GM18499 (cell line): ENCODE data around the gene VIPR1.

Experiments used
- ATAC-seq: cut with Tn5 transposase; IDR thresholded peaks from one replicate; pipeline ENCODE4 v1.9.1; 2021; ENCODE audit warnings: moderate number of reproducible peaks; ENCODE audit not compliant: insufficient read depth, unreplicated experiment

VIPR1 gene, protein sequence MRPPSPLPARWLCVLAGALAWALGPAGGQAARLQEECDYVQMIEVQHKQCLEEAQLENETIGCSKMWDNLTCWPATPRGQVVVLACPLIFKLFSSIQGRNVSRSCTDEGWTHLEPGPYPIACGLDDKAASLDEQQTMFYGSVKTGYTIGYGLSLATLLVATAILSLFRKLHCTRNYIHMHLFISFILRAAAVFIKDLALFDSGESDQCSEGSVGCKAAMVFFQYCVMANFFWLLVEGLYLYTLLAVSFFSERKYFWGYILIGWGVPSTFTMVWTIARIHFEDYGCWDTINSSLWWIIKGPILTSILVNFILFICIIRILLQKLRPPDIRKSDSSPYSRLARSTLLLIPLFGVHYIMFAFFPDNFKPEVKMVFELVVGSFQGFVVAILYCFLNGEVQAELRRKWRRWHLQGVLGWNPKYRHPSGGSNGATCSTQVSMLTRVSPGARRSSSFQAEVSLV

DNA sequence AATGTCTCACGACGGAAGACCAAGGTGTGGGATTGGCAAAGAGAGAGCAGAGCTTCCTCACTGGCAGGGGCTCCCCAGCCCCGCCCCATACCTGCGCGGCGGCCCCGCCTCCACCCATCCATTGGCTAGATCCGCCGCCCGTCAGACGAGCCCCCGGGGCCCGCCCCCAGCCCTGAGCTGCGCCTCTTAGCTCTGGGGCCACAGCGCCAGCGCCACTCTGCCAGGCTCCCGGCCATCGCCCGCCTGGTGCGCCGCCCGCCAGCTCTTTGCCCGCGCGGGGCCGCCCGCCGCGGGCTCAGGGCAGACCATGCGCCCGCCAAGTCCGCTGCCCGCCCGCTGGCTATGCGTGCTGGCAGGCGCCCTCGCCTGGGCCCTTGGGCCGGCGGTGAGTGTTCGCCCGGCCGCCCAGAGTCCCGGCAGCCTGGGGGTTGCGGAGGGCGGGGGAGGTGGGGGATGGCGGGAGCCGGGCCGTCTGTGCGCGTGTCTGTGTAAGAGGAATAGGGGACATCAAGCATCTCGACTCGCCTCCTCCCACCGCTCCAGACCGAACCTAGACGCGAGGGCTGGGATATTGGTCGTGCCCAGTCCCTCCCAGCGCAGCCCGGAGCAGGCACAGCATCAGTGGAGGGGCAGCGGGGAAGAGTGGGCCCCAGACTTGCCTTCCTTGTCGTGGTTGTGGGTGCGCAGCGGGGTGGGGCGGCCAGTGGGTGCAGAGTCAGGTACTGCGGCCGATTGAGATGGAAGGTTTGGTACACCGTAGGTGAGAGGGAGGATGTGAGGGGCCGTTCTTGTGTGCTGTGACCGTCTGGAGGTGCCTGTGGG lies at the start of gene VIPR1:
VIPR1 (plus strand) TSS at position 215 of the 822 bp plus-strand sequence; CDS start at position 308, 93 bp downstream.
- peak; percentile 63 for ATAC-seq

DNA sequence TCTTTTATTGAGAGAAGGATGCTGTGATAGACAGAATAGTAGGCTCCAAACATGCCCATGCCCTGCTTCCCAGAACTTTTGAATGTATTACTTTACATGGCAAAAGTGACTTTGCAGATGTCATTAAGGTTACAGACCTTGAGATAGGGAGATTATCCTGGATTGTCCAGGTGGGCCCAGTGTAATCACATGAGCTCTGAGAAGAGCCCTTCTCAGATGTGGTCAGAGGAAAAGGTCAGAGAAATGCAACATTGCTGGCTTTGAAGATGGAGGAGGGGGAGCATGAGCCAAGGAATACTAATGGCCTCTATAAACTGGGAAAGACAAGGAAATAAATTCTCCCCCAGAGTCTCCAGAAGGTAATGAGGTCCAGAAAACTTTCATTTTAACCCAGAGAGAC lies 46.2 kb upstream of the VIPR1 start:
- ATAC-seq, result no peak

DNA sequence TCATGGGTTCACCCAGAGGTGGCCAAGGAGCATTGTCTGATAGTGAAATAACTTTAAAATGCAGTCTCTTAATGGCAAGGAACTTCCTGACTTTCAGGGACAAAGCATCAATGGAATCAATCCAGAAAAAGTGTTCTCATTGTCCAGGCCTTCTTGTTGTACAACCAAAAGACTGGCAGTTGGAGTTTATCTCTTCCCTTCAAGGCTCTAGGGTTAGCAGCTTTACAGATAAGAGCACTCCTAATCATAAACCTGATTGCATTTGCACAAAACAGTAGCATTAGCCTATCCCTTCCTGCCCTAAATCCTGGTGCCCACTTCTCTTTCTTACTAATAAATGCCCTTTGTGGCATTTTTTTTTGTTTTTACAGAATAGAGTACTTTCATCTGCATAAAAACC lies 43.3 kb upstream of the VIPR1 start:
- ATAC-seq, result no peak

DNA sequence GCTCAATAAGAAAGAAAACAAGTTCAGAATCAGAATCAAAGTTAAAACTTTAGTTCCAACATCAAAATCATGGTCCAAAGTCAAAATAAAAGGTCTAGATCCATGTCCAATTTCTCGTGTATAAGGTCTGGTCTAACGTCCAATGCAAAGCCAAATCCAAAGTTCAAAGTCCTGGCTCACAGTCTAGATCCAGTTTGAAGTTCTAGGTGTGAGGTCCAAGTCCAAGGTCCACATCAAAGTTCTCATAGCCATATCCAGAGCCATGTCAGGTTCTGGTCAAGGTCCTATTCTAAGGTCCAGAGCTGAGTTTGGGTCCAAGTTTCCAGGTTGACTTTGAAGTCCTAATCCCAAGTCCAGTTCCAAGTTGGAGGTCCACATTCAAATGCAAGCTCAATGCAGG lies 40.7 kb upstream of the VIPR1 start:
- no peak for ATAC-seq

DNA sequence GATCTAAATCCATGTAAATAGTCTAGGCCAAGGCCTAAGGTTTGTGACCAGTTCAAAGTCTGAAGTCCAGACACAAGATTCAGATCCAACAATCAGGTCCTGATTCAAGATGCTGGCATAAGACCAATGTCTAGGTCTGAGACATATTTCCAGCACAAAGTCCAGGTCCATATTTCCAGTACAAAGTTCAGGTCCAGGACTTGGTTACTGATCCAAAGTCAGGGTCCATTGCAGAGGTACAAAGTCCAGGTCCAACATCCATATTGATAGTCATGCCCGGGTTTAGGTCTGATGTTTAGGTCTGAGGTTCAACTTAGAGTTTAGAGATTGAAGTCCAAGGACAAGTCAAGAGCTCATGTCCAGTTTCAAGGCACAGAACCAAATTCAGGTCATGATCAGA lies 39.4 kb upstream of the VIPR1 start:
- no peak for ATAC-seq

DNA sequence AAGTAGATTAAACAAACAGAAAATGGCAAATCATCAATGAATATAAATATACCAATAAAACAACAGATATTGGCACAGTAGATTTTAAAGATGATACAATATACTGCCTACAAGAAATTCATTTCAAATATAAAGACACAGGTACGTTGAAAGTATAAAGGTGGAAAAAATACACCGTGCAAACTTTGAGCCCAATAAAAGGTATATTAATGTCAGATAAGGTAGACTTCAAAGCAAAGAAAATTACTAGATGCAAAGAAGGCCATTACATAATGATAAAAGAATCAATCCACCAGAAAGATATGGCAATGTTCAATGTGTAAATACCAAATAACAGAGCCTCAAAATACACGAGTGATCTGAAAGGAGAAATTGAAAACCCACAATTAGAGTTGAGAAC lies 34.3 kb upstream of the VIPR1 start:
- ATAC-seq, result no peak

DNA sequence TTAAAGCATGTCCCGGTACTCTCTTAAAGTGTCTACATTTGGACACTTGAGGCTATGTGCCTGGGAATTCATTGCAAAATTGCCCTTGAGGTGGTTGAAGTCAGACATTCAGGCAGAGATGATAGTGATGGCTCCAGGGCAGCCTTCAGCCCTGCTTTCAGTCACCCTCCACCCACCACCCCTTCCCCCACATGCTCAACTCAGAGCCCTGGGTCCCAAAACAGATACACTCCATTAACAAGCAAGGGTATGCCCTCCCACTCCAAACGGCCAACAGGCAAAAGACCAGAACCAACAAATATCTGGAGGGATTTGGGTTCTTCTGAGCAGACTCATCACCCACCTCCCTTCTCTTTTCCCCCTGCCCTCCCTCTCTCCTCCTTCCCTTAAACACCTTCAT lies 29.9 kb upstream of the VIPR1 start:
- no peak for ATAC-seq

DNA sequence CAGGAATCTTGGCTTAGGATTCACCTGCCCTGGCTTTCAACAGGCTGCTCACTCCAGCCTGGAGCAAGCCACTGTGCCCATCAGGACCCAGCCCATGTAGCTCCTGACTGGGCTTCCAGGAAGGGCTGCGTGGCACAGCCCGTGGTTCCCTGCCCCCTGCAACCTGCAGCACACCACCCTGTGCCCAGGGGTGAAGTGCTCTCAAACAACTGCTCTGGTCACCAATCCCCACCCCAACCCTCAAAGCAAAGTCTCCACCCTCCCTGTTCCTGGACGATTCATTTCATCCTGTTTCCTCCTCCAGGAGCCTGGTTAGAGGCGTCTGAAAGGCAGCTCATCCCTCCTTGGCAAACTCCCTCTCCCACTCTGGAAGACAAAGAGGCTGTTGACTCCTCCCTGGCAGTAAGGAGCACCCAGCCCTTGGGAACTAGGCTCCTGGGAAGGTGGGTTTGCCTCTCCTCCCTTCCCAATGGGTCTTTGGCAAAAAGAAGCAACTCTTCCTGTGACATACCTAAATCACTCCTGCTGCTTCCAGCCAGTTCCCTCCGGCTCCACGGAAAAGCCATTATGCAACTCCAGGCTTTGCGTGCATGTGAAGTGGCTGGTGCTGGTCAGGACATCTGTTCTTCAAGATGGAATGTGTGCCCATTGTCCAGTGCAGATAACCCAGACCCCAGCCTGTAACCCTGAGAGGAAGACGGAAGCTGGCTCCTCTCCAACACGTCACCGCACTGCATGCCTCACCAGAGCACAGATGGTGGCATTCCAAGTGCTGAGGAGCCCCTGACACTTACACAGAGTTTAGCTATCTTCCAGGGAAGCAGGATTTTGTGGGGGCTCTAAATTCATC lies 29.1 kb upstream of the VIPR1 start:
- ATAC-seq, result no peak

DNA sequence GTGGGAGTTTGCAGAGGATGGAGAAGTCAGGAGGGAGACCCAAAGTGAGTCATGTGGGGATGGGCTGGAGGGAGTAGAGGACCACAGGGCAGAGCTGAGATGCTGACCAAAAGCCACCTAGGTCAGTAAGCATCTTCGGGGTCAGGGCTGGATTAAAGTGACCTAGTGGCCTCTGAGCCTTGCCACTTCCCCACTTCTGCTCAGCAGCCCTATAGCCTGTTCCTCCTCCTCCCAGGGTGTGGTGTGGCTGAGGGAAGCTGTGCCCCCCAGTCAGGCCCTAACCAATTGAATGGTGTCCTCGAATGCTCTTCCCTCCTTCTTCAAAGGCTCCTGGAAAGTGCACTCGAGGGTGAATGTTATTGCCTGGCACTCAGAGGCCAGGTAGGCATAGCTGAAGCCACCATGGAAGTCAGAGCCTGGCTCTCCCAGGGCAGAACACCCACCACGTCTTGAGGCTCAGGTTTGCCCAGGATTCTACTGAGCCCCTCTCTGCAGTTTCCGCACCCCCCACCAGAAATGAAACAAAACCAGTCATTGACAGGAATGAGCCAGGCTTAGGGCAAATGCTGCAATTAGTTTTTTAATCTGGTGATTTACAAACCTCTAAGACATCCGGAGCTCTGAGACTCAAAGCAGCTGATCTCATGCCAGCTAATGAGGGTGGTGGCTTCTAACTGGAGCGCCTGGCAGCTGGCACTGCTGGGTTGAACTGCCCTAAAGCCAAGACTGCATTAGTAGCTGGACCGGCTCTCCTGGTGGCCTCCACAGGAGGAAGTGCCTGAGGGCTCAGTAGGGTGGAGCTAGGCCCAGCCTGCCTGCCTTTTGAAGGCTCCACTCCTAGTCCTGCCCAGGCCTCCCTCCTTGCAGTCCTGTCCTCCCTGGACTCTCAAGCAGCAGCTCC lies 26.0 kb upstream of the VIPR1 start:
- no peak for ATAC-seq

DNA sequence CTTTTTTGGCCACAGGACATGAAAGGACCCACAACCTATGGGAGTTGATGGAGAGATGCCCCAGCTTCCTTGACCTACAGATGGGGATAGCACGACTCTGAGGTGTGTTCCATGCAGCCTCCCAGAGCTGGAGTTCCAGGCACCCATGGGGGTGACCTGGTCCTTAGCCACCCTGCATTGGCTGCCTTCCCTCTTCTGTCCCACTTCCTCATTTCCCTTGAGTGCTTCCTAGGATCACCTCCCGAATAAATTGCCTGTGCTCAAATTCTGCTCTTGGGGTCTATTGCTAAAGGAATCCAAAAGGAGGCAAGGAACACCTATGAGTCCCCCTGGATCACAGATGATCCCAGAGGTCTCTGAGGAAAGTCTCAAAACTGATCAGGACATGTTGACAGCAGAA lies 24.7 kb upstream of the VIPR1 start:
- ATAC-seq, result no peak

DNA sequence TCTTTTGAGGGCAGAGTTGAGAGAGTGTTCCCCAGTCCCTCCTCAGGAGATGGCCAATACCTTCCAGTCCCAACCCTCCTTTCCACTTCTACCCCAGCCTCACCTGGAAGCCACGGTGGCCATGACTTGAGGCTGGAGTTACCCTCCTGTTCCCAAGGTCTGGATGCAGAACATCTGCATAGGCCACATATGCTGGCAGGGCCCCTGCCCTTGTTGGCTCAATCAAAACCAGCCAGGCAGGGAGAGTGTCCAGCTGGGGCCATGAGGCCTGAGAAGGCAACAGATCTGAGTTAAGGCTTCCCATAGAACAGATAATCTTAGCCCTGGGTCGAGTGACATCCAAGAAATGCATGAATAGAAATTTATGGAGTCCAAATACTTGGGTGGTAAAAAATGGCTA lies 23.6 kb upstream of the VIPR1 start:
- no peak for ATAC-seq

DNA sequence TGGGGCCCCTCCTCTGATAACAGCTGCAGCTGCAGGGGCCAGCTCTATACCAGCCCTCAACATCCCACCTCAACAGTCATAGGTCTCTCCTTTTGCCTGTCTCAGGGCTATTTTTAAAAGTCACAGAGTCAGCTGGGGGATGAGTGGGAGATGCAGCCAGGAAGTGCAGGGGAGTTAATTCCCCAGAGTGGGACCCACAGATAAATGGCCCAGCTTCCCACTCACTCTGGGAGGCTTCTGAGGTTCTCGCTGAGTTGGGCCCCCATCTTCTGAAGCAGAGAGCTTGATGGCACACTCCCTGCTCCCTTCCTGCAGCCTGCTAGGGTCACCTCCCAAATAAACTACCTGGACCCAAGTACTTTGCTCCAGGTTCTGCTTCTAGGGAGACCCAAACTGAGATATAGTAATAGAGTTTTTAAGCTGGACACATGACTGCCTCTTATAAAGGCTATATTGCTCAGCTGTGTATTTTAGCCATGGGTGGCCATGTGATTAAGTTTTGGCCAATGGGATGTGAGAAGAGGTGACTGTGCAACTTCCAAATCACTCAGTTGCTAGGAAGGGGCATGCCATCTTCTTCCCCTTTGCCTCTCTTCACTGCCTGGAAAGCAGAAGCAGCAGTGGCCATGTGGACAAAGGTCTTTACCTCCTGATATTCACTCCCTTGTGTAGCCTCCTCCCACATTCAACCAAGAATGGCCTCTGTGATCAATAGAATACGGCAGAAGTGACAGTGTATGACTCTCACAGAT lies 15.5 kb upstream of the VIPR1 start:
- ATAC-seq, result no peak

DNA sequence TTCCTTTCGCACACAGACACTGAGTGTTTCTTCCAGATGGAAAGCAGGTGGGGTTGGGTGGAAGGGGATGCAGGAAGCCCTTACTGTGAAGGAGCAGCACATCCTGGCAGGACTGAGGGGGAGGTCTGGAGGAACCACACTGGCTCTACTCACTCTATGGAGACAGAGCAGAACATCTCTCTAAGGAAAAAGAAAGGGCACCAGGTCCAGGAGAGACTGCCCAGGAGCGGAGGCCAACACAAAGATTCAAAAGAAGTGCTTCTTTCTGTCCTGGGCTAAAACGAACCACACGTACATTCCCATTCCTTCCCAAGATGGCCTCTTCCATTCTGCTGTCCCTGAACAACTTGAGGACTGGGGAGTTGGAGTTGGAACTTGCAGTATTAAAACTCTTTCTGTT lies 13.8 kb upstream of the VIPR1 start:
- no peak for ATAC-seq

DNA sequence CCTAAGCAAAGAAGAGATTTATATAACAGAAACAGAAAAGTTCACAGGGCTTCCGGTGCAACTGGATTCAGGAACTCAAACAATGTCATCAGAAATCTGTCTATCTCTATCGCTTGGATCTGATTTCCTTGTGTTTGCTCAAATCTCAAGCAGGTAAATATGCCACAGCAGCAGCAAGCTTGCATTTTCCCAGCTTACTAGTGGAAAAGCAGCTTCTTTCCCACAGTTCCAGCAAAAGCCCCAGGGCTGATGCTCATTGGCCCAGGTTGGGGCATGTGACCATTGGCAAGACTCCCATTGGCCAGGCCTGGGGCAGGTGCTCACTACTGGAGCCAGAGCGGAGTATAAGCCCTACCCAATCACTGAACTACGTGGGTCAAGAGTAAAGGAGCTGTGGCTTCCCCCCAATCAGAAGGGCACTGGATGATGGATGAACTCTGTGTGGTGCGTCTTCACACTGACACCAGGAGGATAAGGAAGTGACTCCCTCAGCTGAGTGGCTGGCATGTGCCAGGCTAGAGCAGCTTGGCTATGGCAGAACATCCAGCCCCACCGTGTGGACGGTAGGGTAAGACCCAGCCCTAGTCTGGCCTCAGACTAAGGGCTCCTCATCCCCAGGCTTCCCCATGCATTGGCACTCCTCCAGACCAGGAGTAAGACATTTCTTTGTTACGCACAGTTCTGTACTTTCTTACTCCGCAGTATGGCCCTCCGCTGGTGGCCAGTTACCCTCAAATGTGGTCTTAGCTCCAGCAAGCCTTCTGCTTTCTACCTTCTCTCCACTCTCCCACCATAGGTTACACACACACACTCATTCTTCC lies 13.1 kb upstream of the VIPR1 start:
- no peak for ATAC-seq

DNA sequence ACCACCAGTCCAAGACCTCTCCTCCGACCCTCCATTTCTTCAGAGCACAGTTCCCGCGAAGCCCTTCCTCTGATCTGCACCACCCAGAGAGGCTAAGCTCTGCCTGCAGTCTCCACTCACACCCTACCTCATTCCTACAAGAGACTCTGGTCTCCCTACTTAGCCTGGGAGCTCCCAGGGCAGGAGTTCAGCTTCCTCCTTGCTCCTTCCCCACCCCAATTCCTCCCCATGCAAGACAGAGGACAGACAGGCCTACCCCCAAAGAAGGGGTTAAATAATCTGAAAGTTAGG lies 12.6 kb upstream of the VIPR1 start:
- no peak for ATAC-seq

DNA sequence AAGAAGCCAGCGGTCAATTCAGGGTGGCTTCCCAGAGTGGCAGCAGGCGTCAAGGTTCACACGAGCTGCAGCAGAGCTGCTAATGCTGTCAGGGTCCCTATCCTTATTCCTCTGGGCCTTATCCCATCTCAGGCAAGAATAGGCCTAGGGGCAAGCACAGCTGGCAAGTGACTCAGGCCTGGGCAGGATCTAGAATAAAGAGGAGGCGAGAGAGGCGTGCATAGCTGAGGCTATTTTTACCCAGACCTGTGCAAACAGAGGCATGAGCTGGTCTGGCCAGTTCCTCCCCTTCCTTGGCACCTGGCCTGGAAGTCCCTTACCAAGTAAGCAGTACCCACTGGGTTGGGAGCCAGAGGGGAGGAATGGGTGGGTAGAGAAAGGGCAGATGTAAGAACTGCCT lies 12.2 kb upstream of the VIPR1 start:
- peak; percentile 95 for ATAC-seq

DNA sequence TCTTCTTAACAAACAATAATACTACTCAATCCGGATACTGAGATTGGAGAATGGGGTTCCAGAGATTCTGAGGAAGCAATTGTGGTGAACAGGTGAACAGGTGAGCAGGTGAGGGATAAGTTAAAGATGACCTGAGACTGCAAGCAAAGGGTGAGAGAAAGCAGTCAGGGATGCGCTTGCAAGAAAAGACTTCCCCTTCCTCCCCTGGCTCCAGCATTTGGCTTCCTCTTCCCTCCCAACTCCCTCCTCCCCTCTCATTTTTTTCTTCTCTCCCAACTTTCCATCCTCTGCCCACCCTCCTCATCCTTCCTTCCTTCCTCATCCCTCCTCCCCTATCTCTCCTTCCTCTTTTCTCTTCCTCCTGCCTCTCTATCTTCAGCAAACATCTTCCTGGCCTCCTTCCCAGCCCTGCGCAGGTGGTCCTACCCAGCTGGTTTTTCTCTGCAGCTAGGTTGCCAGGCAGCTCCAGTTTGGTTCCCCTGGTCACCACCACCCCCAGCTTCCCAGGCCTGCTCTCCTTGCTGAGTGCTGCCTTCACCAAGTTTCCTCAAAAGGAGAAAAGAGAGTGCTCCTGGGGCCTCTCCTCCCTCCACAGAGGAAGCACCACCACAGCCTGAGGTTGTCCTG lies 10.4 kb upstream of the VIPR1 start:
- ATAC-seq, result no peak

DNA sequence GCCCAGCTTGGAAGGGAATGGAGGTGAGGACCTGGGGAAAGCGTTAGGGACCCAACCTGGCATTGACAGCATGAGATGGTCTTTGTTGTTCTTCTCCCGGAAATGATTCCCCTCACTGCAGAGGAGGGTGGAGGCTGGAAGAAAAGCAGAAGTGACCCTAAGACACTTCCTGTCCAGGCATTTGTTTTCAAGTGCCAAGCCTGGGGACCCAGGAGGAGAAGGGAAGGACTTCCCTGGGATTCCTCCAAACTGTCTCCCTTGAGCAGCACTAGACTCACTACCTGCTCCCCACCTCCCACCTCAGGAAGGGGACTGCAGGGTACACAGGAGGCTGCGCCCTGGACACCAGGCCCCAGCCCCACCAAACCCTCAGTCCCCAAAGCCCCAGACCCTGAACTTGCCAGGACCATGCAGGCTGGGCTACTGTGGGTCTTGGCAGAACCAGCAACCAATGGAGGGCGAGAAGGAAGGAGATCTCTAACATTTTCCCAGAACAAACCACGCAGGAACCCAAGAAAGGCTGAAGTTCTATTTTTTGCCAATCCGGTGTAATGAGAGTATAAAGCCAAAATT lies 9.8 kb upstream of the VIPR1 start:
- no peak for ATAC-seq
